ENCODE results near the gene SNED1. TPM values are rescaled to one million over a fixed set of nuclear protein-coding genes. Genes with fewer than 3 reads are reported as not detected.

The SNED1 gene
- polyA plus RNA-seq, 1 donor (not counting 4 experiments of a cell fraction or from before 2014, with no cell fraction given), result 0.12 TPM

DNA sequence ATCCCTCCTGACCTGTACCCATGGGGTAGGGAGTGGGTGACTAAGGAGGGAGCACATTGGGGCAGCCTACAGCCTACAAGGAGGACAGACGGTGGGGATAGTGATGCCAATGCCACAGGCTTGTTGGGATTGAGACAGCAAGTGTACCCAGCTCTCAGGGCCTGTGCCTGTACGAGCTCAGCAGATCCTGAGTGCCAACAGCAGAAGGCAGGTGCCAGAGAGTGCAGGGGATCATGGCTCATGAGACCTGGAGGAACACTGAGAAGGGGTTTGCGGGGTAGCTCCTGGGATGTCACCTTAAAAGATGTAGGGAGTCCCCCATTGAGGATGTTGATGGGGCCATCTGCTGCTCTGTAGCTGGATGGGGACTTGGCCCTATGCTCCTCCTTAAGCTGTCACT is 10.3 kb upstream of the SNED1 start:
- H3K27me3 ChIP-seq (ENCODE audit: control insufficient read depth, extremely low read depth, insufficient read depth, low read length), result peaks cover 4% of the 10 kb centered on the region
- H3K27ac ChIP-seq (ENCODE audit: control insufficient read depth, insufficient read depth, low read length), result no peak overlapping the region
- no peaks in the 10 kb centered on the region for H3K4me1 ChIP-seq (ENCODE audit: control insufficient read depth, extremely low read depth, insufficient read depth, low read length)
- no peaks in the 10 kb centered on the region for H3K9me1 ChIP-seq (ENCODE audit: control insufficient read depth, extremely low read depth, insufficient read depth, low read length)
- DNase-seq (ENCODE audit: low read depth, low spot score) (no peak), FAIRE-seq (no peak)
- H3K4me3 ChIP-seq (ENCODE audit: control insufficient read depth in 2 of 3, extremely low read depth in 1 of 3, insufficient read depth in 2 of 3, low read depth in 1 of 3, low read length in 3 of 3), result no peak overlapping the region
- no peak overlapping the region for H2AFZ ChIP-seq (ENCODE audit: control insufficient read depth, low read length)
- peaks cover 3% of the 10 kb centered on the region for H3K9me3 ChIP-seq (ENCODE audit: control insufficient read depth, low read depth, low read length)
- no peak overlapping the region for H3K9ac ChIP-seq (ENCODE audit: control insufficient read depth, extremely low read depth, insufficient read depth, low read length)
- dilution Hi-C loops (cut with MboI; ENCODE audit: extremely low pct_ligation_motif_present, low sequenced_read_pairs), result no loop called here
- TF ChIP-seq, protein P1, sequence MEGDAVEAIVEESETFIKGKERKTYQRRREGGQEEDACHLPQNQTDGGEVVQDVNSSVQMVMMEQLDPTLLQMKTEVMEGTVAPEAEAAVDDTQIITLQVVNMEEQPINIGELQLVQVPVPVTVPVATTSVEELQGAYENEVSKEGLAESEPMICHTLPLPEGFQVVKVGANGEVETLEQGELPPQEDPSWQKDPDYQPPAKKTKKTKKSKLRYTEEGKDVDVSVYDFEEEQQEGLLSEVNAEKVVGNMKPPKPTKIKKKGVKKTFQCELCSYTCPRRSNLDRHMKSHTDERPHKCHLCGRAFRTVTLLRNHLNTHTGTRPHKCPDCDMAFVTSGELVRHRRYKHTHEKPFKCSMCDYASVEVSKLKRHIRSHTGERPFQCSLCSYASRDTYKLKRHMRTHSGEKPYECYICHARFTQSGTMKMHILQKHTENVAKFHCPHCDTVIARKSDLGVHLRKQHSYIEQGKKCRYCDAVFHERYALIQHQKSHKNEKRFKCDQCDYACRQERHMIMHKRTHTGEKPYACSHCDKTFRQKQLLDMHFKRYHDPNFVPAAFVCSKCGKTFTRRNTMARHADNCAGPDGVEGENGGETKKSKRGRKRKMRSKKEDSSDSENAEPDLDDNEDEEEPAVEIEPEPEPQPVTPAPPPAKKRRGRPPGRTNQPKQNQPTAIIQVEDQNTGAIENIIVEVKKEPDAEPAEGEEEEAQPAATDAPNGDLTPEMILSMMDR (optimal IDR thresholded peaks at IDR 0.05 in 1 of 3, IDR thresholded peaks at IDR 0.05 in 1 of 3, conservative IDR thresholded peaks at IDR 0.05 in 1 of 3; ENCODE audit: extremely low read depth in 1 of 3, insufficient read depth in 2 of 3, low read length in 3 of 3), result no peak
- TF ChIP-seq EZH2 (IDR thresholded peaks at IDR 0.05; ENCODE audit: low read length), result no peak
- no peaks in the 10 kb centered on the region for H3K79me2 ChIP-seq (ENCODE audit: control insufficient read depth, insufficient read depth, low read length)
- H3K4me2 ChIP-seq (ENCODE audit: control insufficient read depth, extremely low read depth, insufficient read depth, low read depth, low read length), result no peak overlapping the region
- no peaks in the 10 kb centered on the region for H4K20me1 ChIP-seq (ENCODE audit: control insufficient read depth, extremely low read depth, insufficient read depth, low read length)
- H3K36me3 ChIP-seq (ENCODE audit: control insufficient read depth in 2 of 2, extremely low read depth in 1 of 2, insufficient read depth in 2 of 2, low read length in 2 of 2), result no peaks in the 10 kb centered on the region

GRCh38 chr2:240988571-240989271 is 9.7 kb upstream of the SNED1 start:
- H3K79me2 ChIP-seq (ENCODE audit: control insufficient read depth, insufficient read depth, low read length), result no peaks in the 10 kb centered on the region
- dilution Hi-C loops (cut with MboI; ENCODE audit: extremely low pct_ligation_motif_present, low sequenced_read_pairs), result no loop called here
- no peak for DNase-seq (ENCODE audit: low read depth, low spot score)
- FAIRE-seq, result no peak
- no peak overlapping the region for H3K4me3 ChIP-seq (ENCODE audit: control insufficient read depth in 2 of 3, extremely low read depth in 1 of 3, insufficient read depth in 2 of 3, low read depth in 1 of 3, low read length in 3 of 3)
- H2AFZ ChIP-seq (ENCODE audit: control insufficient read depth, low read length), result no peak overlapping the region
- TF ChIP-seq, protein P1 (optimal IDR thresholded peaks at IDR 0.05 in 1 of 3, IDR thresholded peaks at IDR 0.05 in 1 of 3, conservative IDR thresholded peaks at IDR 0.05 in 1 of 3; ENCODE audit: extremely low read depth in 1 of 3, insufficient read depth in 2 of 3, low read length in 3 of 3), result no peak
- no peak overlapping the region for H3K4me2 ChIP-seq (ENCODE audit: control insufficient read depth, extremely low read depth, insufficient read depth, low read depth, low read length)
- no peak overlapping the region for H3K9ac ChIP-seq (ENCODE audit: control insufficient read depth, extremely low read depth, insufficient read depth, low read length)
- H3K9me1 ChIP-seq (ENCODE audit: control insufficient read depth, extremely low read depth, insufficient read depth, low read length), result no peaks in the 10 kb centered on the region
- H3K36me3 ChIP-seq (ENCODE audit: control insufficient read depth in 2 of 2, extremely low read depth in 1 of 2, insufficient read depth in 2 of 2, low read length in 2 of 2), result no peaks in the 10 kb centered on the region
- peaks cover 3% of the 10 kb centered on the region for H3K9me3 ChIP-seq (ENCODE audit: control insufficient read depth, low read depth, low read length)
- H3K4me1 ChIP-seq (ENCODE audit: control insufficient read depth, extremely low read depth, insufficient read depth, low read length), result no peaks in the 10 kb centered on the region
- H3K27ac ChIP-seq (ENCODE audit: control insufficient read depth, insufficient read depth, low read length), result no peak overlapping the region
- no peaks in the 10 kb centered on the region for H4K20me1 ChIP-seq (ENCODE audit: control insufficient read depth, extremely low read depth, insufficient read depth, low read length)
- peaks cover 1% of the 10 kb centered on the region for H3K27me3 ChIP-seq (ENCODE audit: control insufficient read depth, extremely low read depth, insufficient read depth, low read length)
